MM.1S (cell line): ENCODE data around the gene CPT1C.

Experiments used
- DNase-seq: peaks from one replicate; pipeline ENCODE4 v3.0.0-alpha.2; 2015
- H2AFZ ChIP-seq: fragments of 300-600 bp; sonication (generic); 2 replicates; pipeline ENCODE4 v1.6.0; 2016; ENCODE audit warnings: antibody characterized with exemption, low read length
- H3F3A ChIP-seq: fragments of 300-600 bp; sonication (generic); 2 replicates; pipeline ENCODE4 v1.6.1; 2016; ENCODE audit warnings: mild to moderate bottlenecking, antibody characterized with exemption, low read length, moderate library complexity, mixed read lengths; ENCODE audit not compliant: insufficient read depth
- H3K27ac ChIP-seq: fragments of 300-600 bp; sonication (generic); 2 replicates; pipeline ENCODE4 v1.5.1; 2016; ENCODE audit warnings: mild to moderate bottlenecking, low read length
- H3K27me3 ChIP-seq: fragments of 300-600 bp; sonication (generic); replicated peaks from 2 replicates; pipeline ENCODE4 v1.6.0; 2016; ENCODE audit warnings: low read length; ENCODE audit not compliant: insufficient read depth
- H3K36me3 ChIP-seq: fragments of 300-600 bp; sonication (generic); replicated peaks from 2 replicates; pipeline ENCODE4 v1.6.1; 2016; ENCODE audit warnings: mild to moderate bottlenecking, low read length, mixed read lengths; ENCODE audit not compliant: insufficient read depth
- H3K4me1 ChIP-seq: fragments of 300-600 bp; sonication (generic); 2 replicates; pipeline ENCODE4 v1.6.1; 2016; ENCODE audit warnings: low read length, mixed read lengths
- H3K4me2 ChIP-seq: fragments of 300-600 bp; sonication (generic); 2 replicates; pipeline ENCODE4 v1.6.0; 2016; ENCODE audit warnings: low read depth, low read length
- H3K4me3 ChIP-seq: fragments of 300-600 bp; sonication (generic); 2 replicates; pipeline ENCODE4 v1.5.1; 2016; ENCODE audit warnings: low read length, mixed read lengths
- H3K79me2 ChIP-seq: fragments of 300-600 bp; sonication (generic); 2 replicates; pipeline ENCODE4 v1.6.1; 2016; ENCODE audit warnings: mixed run types, low read length, mixed read lengths
- H3K9ac ChIP-seq: fragments of 300-600 bp; sonication (generic); 2 replicates; pipeline ENCODE4 v1.6.1; 2016; ENCODE audit warnings: low read length, mixed read lengths
- H3K9me2 ChIP-seq: fragments of 300-600 bp; sonication (generic); replicated peaks from 2 replicates; pipeline ENCODE4 v1.6.1; 2016; ENCODE audit warnings: mild to moderate bottlenecking, low read length, mixed read lengths; ENCODE audit not compliant: insufficient read depth
- H3K9me3 ChIP-seq: fragments of 300-600 bp; sonication (generic); replicated peaks from 2 replicates; pipeline ENCODE4 v1.6.1; 2016; ENCODE audit warnings: mild to moderate bottlenecking, low read length, mixed read lengths; ENCODE audit not compliant: insufficient read depth
- H4K20me1 ChIP-seq: fragments of 300-600 bp; sonication (generic); 2 replicates; pipeline ENCODE4 v1.6.1; 2016; ENCODE audit warnings: mild to moderate bottlenecking, low read length, moderate library complexity, mixed read lengths; ENCODE audit not compliant: insufficient read depth
- EZH2 ChIP-seq: fragments of 300-600 bp; sonication (generic); optimal IDR thresholded peaks from 2 replicates; pipeline ENCODE3; 2017; ENCODE audit warnings: low read depth, mild to moderate bottlenecking, antibody characterized with exemption, low read length, mixed read lengths
- EZH2phosphoT487 ChIP-seq: fragments of 300-600 bp; sonication (generic); IDR thresholded peaks from 2 replicates; pipeline ENCODE4 v1.6.1; 2018; ENCODE audit warnings: antibody characterized with exemption, low read length
- TF ChIP-seq, protein P1 (sequence below): fragments of 300-600 bp; sonication (generic); IDR thresholded peaks from 2 replicates; pipeline ENCODE4 v1.5.1; 2016; ENCODE audit warnings: antibody characterized with exemption, low read length, mixed read lengths

CPT1C gene

DNA sequence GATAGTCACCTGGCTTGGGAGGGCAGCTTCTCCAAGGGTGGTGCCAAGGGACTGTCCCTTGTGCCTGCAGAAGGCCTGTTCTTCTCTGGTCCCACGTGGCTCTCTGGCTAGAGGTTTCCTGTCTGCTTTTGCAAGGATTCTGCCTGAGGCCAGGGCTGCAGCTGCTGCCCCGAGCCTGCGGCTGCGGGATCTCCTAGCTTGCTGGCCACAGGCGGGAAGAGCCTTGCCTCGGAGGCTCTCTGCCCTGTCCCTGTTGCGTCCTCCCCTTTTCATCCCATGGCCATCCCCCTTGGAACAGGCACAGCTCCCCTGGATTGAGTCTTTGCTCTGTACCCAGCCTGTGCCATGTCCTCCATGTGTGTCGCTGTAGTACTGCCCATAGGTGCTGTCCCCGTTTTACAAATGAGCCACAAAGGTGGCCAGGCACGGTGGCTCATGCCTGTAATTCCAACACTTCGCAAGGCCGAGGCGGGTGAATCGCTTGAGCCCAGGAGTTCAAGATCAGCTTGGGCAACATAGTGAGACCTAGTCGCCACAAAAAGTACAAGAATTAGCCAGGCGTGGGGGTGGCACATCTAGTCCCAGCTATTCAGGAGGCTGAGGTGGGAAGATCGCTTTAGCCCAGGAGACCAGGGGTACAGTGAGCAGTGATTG is 34.3 kb upstream of the CPT1C start:
- no peaks in the 10 kb centered on the region for H4K20me1 ChIP-seq
- DNase-seq: no peak
- no peaks in the 10 kb centered on the region for H3K9me2 ChIP-seq
- no peaks in the 10 kb centered on the region; the same call in 1 of the 2 replicates for H3K36me3 ChIP-seq
- H3K4me2 ChIP-seq: no peak overlapping the region
- no peaks in the 10 kb centered on the region for H3K79me2 ChIP-seq
- no peak overlapping the region for H3K9ac ChIP-seq
- no peak overlapping the region for H3K27ac ChIP-seq
- TF ChIP-seq EZH2phosphoT487 (no peak), EZH2 (no peak)
- TF ChIP-seq, protein P1, sequence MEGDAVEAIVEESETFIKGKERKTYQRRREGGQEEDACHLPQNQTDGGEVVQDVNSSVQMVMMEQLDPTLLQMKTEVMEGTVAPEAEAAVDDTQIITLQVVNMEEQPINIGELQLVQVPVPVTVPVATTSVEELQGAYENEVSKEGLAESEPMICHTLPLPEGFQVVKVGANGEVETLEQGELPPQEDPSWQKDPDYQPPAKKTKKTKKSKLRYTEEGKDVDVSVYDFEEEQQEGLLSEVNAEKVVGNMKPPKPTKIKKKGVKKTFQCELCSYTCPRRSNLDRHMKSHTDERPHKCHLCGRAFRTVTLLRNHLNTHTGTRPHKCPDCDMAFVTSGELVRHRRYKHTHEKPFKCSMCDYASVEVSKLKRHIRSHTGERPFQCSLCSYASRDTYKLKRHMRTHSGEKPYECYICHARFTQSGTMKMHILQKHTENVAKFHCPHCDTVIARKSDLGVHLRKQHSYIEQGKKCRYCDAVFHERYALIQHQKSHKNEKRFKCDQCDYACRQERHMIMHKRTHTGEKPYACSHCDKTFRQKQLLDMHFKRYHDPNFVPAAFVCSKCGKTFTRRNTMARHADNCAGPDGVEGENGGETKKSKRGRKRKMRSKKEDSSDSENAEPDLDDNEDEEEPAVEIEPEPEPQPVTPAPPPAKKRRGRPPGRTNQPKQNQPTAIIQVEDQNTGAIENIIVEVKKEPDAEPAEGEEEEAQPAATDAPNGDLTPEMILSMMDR: no peak
- H3K4me1 ChIP-seq: no peaks in the 10 kb centered on the region
- H2AFZ ChIP-seq: no peak overlapping the region
- no peaks in the 10 kb centered on the region for H3K9me3 ChIP-seq
- no peaks in the 10 kb centered on the region for H3F3A ChIP-seq
- no peak overlapping the region for H3K4me3 ChIP-seq
- no peaks in the 10 kb centered on the region for H3K27me3 ChIP-seq

GRCh38 chr19:49657493-49658138 is 33.3 kb upstream of the CPT1C start:
- no peaks in the 10 kb centered on the region for H3K27me3 ChIP-seq
- H3K27ac ChIP-seq: no peak overlapping the region
- no peak for DNase-seq
- no peaks in the 10 kb centered on the region for H3K9me2 ChIP-seq
- H2AFZ ChIP-seq: no peak overlapping the region
- peaks cover 10% of the 10 kb centered on the region for H3K79me2 ChIP-seq
- no peak overlapping the region for H3K4me2 ChIP-seq
- no peaks in the 10 kb centered on the region; the same call in 1 of the 2 replicates for H3K36me3 ChIP-seq
- H3F3A ChIP-seq: no peaks in the 10 kb centered on the region
- no peaks in the 10 kb centered on the region for H4K20me1 ChIP-seq
- H3K9ac ChIP-seq: no peak overlapping the region
- H3K4me3 ChIP-seq: no peak overlapping the region
- H3K9me3 ChIP-seq: no peaks in the 10 kb centered on the region
- no peak for TF ChIP-seq EZH2
- TF ChIP-seq, protein P1: no peak
- no peak for TF ChIP-seq EZH2phosphoT487
- peaks cover 1% of the 10 kb centered on the region; the same call in 1 of the 2 replicates for H3K4me1 ChIP-seq

- Histone ChIP-seq H3F3A (peaks cover 4% of the 10 kb centered on the region; the same call in 1 of the 2 replicates), H2AFZ (no peak overlapping the region), H3K36me3 (no peaks in the 10 kb centered on the region; the same call in 1 of the 2 replicates), H4K20me1 (no peaks in the 10 kb centered on the region), H3K9me2 (no peaks in the 10 kb centered on the region), H3K4me1 (peaks cover 6% of the 10 kb centered on the region), H3K79me2 (peaks cover 15% of the 10 kb centered on the region), H3K27ac (no peak overlapping the region), H3K9me3 (no peaks in the 10 kb centered on the region), H3K4me3 (no peak overlapping the region), H3K27me3 (no peaks in the 10 kb centered on the region), H3K9ac (no peak overlapping the region), H3K4me2 (no peak overlapping the region)
- TF ChIP-seq EZH2phosphoT487: no peak
- DNase-seq: no peak
These were observed 32.8 kb upstream of the CPT1C start for GRCh38 chr19:49658139-49658517.
